DMS 273 (cell line): Measurements from ENCODE around the gene HHLA2.

Experiments
- DNase-seq: peaks from one replicate; lab custom pipeline; 2025; ENCODE audit not compliant: unreplicated experiment; lab: John Stamatoyannopoulos, UW

Gene HHLA2

GRCh38 chr3:108416111-108416869 is 119.9 kb downstream of the HHLA2 start:
- DNase-seq: no peak

- DNase-seq: no peak
Measured at GRCh38 chr3:108420926-108421325, 124.6 kb downstream of the HHLA2 start.
